CD4-positive, alpha-beta T cell treated with Interleukin-17A for 4 hours (primary cell): Measurements from ENCODE around the gene TUG1.

Experiments used
- DNase-seq: peaks from one replicate; pipeline ENCODE4 v3.0.0-alpha.2; 2020; ENCODE audit warnings: mixed read lengths

Gene TUG1

DNA sequence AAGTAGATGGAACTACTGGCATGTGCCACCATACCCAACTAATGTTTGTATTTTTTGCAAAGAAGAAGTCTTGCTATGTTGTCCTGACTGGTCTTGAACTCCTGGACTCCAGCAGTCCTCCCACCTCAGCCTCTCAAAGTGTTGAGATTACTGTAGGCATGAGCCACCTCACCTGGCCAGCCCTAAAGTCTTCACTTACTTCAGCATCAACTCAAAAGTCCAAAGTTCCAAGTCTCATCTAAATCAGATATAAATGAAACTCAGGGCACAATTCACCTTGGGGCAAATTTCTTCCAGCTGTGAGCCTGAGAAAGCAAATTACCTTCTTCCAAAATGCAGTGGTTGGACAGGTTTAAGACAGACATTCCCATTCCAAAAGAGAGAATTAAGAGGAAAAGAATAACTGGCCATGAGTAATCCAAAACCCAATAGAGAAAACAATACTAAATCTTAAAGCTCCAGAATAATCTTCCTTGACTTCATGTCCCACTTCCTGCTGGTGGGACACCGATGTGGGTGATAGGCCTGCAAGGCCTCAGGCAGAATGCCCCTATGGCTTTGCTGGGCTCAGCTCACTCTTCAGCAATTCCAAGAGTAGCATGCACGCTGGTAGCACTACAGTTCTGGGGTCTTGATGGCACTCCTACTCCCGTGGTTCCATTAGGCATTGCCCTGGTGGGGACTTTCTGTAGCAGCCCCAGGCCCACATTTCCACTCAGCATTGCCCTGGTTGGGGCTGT, 50.3 kb downstream of the TUG1 start:
- no peak for DNase-seq

DNA sequence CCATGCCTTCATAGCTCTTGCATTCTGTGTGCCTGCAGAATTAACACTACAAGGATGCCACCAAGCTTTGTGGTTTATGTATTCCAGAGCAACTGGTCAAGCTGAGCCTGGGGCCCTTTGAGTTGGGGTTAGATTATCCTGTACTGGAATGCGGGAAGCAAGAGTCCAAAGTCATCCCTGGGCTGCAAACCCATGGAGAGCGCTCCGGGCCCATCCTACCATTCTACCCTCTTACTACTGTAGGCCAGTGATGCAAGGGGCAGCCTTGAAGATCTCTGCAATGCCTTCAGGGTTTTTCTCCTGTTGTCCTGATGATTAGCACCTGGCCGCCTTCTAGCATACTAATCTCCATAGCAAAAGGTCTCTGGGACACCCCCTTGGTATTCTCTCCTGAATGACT, 51.3 kb downstream of the TUG1 start:
- DNase-seq = no peak

DNA sequence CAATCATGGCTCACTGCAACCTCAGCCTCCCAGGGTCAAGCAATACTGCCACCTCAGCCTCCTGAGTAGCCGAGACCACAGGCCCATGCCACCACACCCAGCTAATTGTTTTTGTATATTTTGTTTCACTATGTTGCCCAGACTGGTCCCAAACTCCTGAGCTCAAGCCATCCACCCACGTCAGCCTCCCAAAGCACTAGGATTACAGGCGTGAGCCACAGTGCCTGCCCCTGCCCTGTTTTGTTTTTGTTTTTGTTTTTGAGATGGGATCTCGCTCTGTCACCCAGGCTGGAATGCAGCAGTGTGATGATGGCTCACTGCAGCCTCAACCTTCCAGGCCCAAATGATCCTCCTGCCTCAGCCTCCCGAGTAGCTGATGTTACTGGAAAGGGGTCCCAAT, 53.5 kb downstream of the TUG1 start:
- no peak for DNase-seq
